ENCODE data around the gene SCIN.
A peak's percentile ranks its signal among the peaks of the same experiment; 100 is the strongest.

SCIN gene

DNA sequence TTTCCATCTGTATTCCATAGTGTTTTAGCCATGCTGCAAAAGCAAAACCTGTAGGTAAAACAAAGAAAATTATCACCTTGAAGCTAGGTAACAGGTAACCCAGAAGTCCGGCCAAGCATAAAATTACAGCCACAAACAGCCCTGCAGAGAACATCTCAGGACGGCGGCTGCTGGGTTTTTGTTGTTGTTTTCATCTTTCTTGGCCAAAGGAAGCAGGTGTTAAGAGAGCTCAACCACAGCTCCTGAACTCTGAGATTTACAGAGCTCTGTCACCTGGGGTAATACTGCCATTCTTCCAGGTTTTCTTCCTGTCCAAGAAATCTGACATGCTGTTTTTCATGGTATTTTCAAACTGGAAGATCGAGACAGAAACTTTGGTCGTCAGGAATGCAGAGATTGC, 847 bp upstream of the SCIN start:
- TF ChIP-seq, protein P1, sequence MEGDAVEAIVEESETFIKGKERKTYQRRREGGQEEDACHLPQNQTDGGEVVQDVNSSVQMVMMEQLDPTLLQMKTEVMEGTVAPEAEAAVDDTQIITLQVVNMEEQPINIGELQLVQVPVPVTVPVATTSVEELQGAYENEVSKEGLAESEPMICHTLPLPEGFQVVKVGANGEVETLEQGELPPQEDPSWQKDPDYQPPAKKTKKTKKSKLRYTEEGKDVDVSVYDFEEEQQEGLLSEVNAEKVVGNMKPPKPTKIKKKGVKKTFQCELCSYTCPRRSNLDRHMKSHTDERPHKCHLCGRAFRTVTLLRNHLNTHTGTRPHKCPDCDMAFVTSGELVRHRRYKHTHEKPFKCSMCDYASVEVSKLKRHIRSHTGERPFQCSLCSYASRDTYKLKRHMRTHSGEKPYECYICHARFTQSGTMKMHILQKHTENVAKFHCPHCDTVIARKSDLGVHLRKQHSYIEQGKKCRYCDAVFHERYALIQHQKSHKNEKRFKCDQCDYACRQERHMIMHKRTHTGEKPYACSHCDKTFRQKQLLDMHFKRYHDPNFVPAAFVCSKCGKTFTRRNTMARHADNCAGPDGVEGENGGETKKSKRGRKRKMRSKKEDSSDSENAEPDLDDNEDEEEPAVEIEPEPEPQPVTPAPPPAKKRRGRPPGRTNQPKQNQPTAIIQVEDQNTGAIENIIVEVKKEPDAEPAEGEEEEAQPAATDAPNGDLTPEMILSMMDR (IDR thresholded peaks at IDR 0.05; ENCODE audit: low read depth, low read length, missing control alignments): no peak
- H3K4me3 ChIP-seq (ENCODE audit: low read depth, low read length): peak overlapping the region; percentile 50; the same call in 1 of the 2 replicates
- no peak for DNase-seq (ENCODE audit: low read depth)

- TF ChIP-seq, protein P1 (IDR thresholded peaks at IDR 0.05; ENCODE audit: low read depth, low read length, missing control alignments): no peak
- H3K4me3 ChIP-seq (ENCODE audit: low read depth, low read length): peak overlapping the region; percentile 50
- DNase-seq (ENCODE audit: low read depth): no peak
Measured at GRCh38 chr7:12570168-12570533, 369 bp upstream of the SCIN start.

DNA sequence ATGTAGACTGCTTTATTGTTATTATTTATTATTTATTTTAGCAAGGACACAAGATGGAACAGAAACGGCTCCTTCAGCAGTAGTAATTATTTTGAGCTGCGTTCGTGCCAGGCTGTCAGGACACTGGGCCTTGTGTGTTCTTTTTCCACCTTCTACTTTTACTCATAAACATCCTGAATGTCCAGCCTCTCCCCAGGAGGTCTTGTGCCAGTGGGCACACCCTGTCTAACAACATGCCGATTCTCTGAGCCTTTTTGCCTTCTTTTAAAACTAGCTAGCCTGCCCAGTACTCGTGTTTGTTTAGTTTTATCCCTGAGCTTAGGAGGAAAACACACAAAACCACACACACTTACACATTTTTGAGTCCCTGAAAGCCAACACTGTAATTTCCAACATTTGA, 1.2 kb downstream of the SCIN start:
- TF ChIP-seq, protein P1 (IDR thresholded peaks at IDR 0.05; ENCODE audit: low read depth, low read length, missing control alignments): no peak
- DNase-seq (ENCODE audit: low read depth): no peak
- no peak overlapping the region for H3K4me3 ChIP-seq (ENCODE audit: low read depth, low read length)

GRCh38 chr7:12572941-12573575, 2.5 kb downstream of the SCIN start:
- DNase-seq (ENCODE audit: low read depth): no peak
- TF ChIP-seq, protein P1 (IDR thresholded peaks at IDR 0.05; ENCODE audit: low read depth, low read length, missing control alignments): no peak
- no peak overlapping the region for H3K4me3 ChIP-seq (ENCODE audit: low read depth, low read length)

DNA sequence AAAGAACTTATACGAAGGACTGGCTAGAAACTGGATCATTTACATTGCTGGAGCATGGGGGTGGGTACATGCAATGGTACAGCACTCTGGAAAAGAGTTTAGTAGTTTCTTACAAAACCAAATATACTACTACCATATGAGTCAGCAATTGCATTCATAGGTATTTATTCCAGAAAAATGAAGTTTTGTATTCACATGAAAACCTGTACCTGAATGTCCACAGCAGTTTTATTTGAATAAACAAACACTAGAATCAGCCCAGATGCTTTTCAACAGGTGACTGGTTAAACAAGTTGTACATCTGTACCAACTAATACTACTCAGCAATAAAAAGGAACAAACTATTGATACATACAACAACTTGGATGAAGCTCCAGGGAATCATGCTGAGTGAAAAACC, 3.4 kb downstream of the SCIN start:
- TF ChIP-seq, protein P1 (IDR thresholded peaks at IDR 0.05; ENCODE audit: low read depth, low read length, missing control alignments): no peak
- no peak for DNase-seq (ENCODE audit: low read depth)
- H3K4me3 ChIP-seq (ENCODE audit: low read depth, low read length): no peak overlapping the region

DNA sequence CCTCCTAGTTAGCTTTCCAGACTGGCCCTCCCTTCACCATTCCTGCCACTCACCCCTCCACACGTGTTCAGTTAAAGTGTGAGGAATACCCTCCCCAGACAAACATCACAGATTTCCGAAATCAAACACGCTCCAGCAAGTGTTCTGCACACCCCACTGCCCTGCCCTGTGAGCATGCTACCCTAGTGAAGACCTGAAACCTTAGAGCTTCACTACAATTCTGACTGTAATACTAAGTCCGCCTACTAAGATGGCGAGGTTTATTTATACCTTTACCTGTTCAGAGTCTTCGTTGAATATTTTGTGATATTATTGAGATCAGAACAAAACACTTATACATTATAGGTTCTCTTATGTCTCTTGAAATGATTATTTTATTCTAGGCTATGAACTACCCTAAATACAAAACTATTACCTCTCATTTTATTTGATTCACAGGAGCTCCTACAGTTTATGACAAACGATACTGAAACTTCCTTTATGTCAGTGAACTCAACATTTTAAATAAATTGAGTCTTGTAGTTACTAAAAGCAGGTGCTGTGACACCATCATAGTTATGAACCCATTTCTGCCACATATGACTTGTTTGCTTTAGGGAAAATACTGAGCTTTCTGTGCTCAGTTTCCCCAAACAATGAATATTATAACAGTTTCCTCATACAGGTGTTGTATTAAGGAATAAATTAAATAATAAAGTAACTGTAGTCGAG, 8.6 kb downstream of the SCIN start:
- TF ChIP-seq, protein P1 (IDR thresholded peaks at IDR 0.05; ENCODE audit: low read depth, low read length, missing control alignments): no peak
- no peak for DNase-seq (ENCODE audit: low read depth)
- no peak overlapping the region for H3K4me3 ChIP-seq (ENCODE audit: low read depth, low read length)

GRCh38 chr7:12581897-12582296, 11.4 kb downstream of the SCIN start:
- DNase-seq (ENCODE audit: low read depth): no peak

More at GRCh38 chr7:12581897-12582296, 11.4 kb downstream of the SCIN start:
- no peak overlapping the region for H3K4me3 ChIP-seq (ENCODE audit: low read depth, low read length)
- TF ChIP-seq, protein P1 (IDR thresholded peaks at IDR 0.05; ENCODE audit: low read depth, low read length, missing control alignments): no peak
